CD4-positive, alpha-beta T cell (primary cell): ENCODE measurements around the gene WDR86. TPM values are rescaled to one million over a fixed set of nuclear protein-coding genes. Genes with fewer than 3 reads are reported as not detected.

Source experiments
- ATAC-seq: fragments of 200-7000 bp; cut with Tn5 transposase; one replicate; pipeline ENCODE4 v1.10.0; 2022; ENCODE audit warnings: mild to moderate bottlenecking; ENCODE audit not compliant: poor library complexity
- CTCF ChIA-PET: fragments of 350-600 bp; sonication (Branson Sonifier 250); formaldehyde crosslinking; loops from one replicate; lab custom pipeline; 2021; ENCODE audit warnings: antibody characterized with exemption, inconsistent platforms; lab: Charles Lee
- POLR2A ChIA-PET: fragments of 350-600 bp; sonication (Branson Sonifier 250); formaldehyde crosslinking; loops from one replicate; lab custom pipeline; 2021; ENCODE audit warnings: antibody characterized with exemption, inconsistent platforms; lab: Charles Lee
- DNase-seq, 14 experiments: peaks; one replicate each; pipeline ENCODE4 v3.0.0-alpha.2; 2013 to 2020; ENCODE audit warnings: mixed read lengths in 2 of 14
- H3K27ac ChIP-seq, 2 donors: one replicate each; pipeline versions ENCODE4 v1.5.1 to v1.7.0; 2013; ENCODE audit warnings: low read length in 2 of 2, low read depth in 1 of 2, mild to moderate bottlenecking in 1 of 2
- H3K27me3 ChIP-seq, 2 experiments: 1 replicate in 1 of 2; 2 replicates in 1 of 2; pipeline versions ENCODE4 v1.6.1 to v1.7.0; 2013; ENCODE audit warnings: low read length in 2 of 2, control low read depth in 1 of 2, mild to moderate bottlenecking in 1 of 2, moderate library complexity in 1 of 2; ENCODE audit not compliant: insufficient read depth in 2 of 2, control insufficient read depth in 1 of 2
- H3K36me3 ChIP-seq: one replicate; pipeline ENCODE4 v1.6.1; 2013; ENCODE audit warnings: low read length, control low read depth; ENCODE audit not compliant: insufficient read depth
- H3K4me1 ChIP-seq: one replicate; pipeline ENCODE4 v1.6.1; 2013; ENCODE audit warnings: low read length, control low read depth; ENCODE audit not compliant: insufficient read depth
- H3K4me3 ChIP-seq: one replicate; pipeline ENCODE4 v1.5.1; 2013; ENCODE audit warnings: mild to moderate bottlenecking, low read length, moderate library complexity
- H3K9me3 ChIP-seq, 2 experiments: 1 replicate in 1 of 2; 2 replicates in 1 of 2; pipeline versions ENCODE4 v1.6.1 to v1.7.0; 2013; ENCODE audit warnings: low read length in 2 of 2, mild to moderate bottlenecking in 2 of 2, control low read depth in 1 of 2, moderate library complexity in 1 of 2; ENCODE audit not compliant: control insufficient read depth in 1 of 2, insufficient read depth in 1 of 2
- H3K27ac Mint-ChIP-seq: one replicate; pipeline ENCODE4 v1.8.0; 2020; ENCODE audit warnings: mixed read lengths
- H3K27me3 Mint-ChIP-seq: one replicate; pipeline ENCODE4 v1.8.0; 2021; ENCODE audit warnings: mixed read lengths
- H3K36me3 Mint-ChIP-seq: one replicate; pipeline ENCODE4 v1.8.0; 2021; ENCODE audit warnings: low read depth, mixed read lengths
- H3K4me1 Mint-ChIP-seq: one replicate; pipeline ENCODE4 v1.8.0; 2021; ENCODE audit warnings: low read depth, mixed read lengths
- H3K4me3 Mint-ChIP-seq: one replicate; pipeline ENCODE4 v1.8.0; 2020; ENCODE audit warnings: mild to moderate bottlenecking, mixed read lengths
- H3K9me3 Mint-ChIP-seq: one replicate; pipeline ENCODE4 v1.8.0; 2020; ENCODE audit warnings: mixed read lengths
- intact Hi-C, 2 experiments: fragments of 100-400 bp; cut with DNase I in 1 of 2; cut with micrococcal nuclease in 1 of 2; formaldehyde crosslinking; loops; one replicate each; pipeline versions ENCODE4 v1.15.1 to v1.9.0; 2023 to 2025; cut with DNase I, micrococcal nuclease
- total RNA-seq, 174 experiments: library from RNA in 2 of 174; stranded (reverse) in 2 of 174; gene quantifications; one replicate each; pipeline ENCODE4 v1.2.3 and lab custom pipeline; 2021 to 2026
- TF ChIP-seq, protein P1 (sequence below): fragments of 200-600 bp; IDR thresholded peaks from one replicate; pipeline ENCODE4 v1.8.0; 2022; ENCODE audit warnings: antibody characterized with exemption, mild to moderate bottlenecking

WDR86 gene
- total RNA-seq, 2 experiments from 2014 or later, result 5.6 to 6.2 TPM

DNA sequence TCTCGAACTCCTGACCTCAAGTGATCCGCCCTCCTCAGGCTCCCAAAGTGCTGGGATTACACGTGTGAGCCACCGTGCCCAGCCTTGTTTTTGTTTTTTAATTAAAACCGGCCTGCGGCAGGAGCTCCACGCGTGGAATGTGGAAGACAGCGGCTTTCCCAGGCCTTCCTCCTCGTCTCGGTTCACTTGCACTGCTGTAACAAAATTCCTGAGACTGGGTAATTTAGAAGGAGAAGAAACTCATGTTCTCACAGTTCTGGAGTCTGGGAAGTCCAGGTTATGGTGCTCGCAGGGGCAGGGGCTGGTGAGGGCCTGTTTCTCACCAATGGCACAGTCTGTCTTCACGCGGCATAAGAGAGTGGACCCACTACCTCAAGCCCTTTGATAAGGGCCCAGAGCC is 44.5 kb upstream of the WDR86 start:
- no peaks in the 10 kb centered on the region for H3K9me3 ChIP-seq
- ChIA-PET CTCF (no interaction called here), POLR2A (interaction anchor here (1.2 kb wide), 1 partner anchor 24 kb away, joined by 3 read pairs; no protein-coding TSS in a partner anchor)
- H3K9me3 Mint-ChIP-seq, result no peaks in the 10 kb centered on the region
- TF ChIP-seq, protein P1, sequence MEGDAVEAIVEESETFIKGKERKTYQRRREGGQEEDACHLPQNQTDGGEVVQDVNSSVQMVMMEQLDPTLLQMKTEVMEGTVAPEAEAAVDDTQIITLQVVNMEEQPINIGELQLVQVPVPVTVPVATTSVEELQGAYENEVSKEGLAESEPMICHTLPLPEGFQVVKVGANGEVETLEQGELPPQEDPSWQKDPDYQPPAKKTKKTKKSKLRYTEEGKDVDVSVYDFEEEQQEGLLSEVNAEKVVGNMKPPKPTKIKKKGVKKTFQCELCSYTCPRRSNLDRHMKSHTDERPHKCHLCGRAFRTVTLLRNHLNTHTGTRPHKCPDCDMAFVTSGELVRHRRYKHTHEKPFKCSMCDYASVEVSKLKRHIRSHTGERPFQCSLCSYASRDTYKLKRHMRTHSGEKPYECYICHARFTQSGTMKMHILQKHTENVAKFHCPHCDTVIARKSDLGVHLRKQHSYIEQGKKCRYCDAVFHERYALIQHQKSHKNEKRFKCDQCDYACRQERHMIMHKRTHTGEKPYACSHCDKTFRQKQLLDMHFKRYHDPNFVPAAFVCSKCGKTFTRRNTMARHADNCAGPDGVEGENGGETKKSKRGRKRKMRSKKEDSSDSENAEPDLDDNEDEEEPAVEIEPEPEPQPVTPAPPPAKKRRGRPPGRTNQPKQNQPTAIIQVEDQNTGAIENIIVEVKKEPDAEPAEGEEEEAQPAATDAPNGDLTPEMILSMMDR, result no peak
- H3K27me3 Mint-ChIP-seq, result peaks cover 4% of the 10 kb centered on the region
- intact Hi-C loops, result loop anchor here in 1 of 2 experiments (5.0 kb wide), 2 partner anchors 178 to 303 kb away; no protein-coding TSS in a partner anchor
- H3K36me3 Mint-ChIP-seq, result no peaks in the 10 kb centered on the region
- no peak overlapping the region for H3K4me3 ChIP-seq
- ATAC-seq, result no peak
- no peaks in the 10 kb centered on the region for H3K36me3 ChIP-seq
- H3K4me1 ChIP-seq, result peaks cover 10% of the 10 kb centered on the region
- no peaks in the 10 kb centered on the region for H3K4me1 Mint-ChIP-seq
- H3K27me3 ChIP-seq, result no peaks in the 10 kb centered on the region
- no peak overlapping the region for H3K27ac ChIP-seq
- no peak for DNase-seq
- H3K27ac Mint-ChIP-seq, result no peak overlapping the region
- H3K4me3 Mint-ChIP-seq, result no peak overlapping the region

DNA sequence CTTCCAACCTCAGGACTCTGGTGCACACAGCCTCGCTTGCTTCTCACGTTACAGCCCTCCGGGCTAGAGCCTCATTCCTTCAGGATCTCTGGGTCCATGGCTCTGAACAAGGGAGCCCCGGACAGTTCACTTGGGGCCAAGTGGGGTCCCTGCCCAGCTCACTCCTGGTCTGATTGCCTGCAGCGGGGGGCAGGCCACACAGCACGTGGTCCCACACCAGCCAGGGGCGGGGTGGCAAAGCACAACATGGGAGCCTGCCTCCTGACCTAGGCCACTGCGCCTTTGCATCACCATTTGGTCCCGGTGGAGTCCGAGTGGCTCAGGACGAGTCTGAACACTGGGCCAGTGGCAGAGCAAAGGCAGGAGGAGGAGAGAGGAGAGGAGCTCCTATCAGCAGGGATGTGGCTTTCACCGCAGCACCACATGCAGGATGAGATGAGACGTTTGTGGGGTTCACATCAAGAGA is 43.5 kb upstream of the WDR86 start:
- H3K27me3 Mint-ChIP-seq, result peaks cover 4% of the 10 kb centered on the region
- intact Hi-C loops, result loop anchor here in 1 of 2 experiments (5.0 kb wide), 2 partner anchors 179 to 304 kb away; no protein-coding TSS in a partner anchor
- Histone ChIP-seq H3K27me3 (no peaks in the 10 kb centered on the region), H3K9me3 (no peaks in the 10 kb centered on the region), H3K4me3 (no peak overlapping the region), H3K4me1 (peaks cover 17% of the 10 kb centered on the region), H3K36me3 (no peaks in the 10 kb centered on the region), H3K27ac (no peak overlapping the region)
- DNase-seq (peak in 1 of 14 experiments; percentile 45), ATAC-seq (no peak)
- no peaks in the 10 kb centered on the region for H3K36me3 Mint-ChIP-seq
- peaks cover 4% of the 10 kb centered on the region for H3K4me1 Mint-ChIP-seq
- ChIA-PET POLR2A (interaction anchor here (1.2 kb wide), 1 partner anchor 23 kb away, joined by 3 read pairs; no protein-coding TSS in a partner anchor), CTCF (no interaction called here)
- TF ChIP-seq, protein P1, result no peak
- no peak overlapping the region for H3K4me3 Mint-ChIP-seq
- H3K27ac Mint-ChIP-seq, result no peak overlapping the region
- no peaks in the 10 kb centered on the region for H3K9me3 Mint-ChIP-seq

DNA sequence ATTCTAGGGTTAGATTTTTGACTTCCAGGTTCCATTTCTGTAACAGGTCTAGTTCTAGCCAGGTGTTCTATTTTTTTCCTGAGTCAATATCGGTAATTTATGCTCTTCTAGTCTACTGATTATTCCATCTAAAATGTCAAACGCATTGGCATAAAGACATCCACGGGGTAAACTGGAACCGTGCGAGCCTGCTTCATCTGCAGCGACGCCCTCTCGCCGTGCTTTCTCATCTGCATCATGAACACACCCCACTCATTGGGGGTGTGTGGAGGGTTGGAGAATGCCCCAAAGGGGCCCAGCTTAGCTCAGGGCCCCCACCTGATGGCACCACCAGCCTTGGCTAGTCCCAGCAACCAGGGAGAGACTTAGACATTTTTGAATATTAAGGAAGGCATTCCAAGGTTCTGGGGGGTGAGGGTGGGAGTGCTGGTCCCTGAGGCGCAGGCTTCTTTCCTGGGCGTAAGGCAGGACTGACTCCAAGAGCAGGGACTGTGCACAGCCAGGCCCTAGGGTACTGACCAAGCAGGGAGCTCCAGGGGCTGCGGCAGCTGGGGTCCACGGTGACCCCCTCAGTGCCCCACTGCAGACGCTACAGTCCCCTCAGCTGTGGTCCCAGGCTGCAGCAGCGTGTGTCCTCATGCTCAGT is 43.0 kb upstream of the WDR86 start:
- intact Hi-C loops, result loop anchor here in 1 of 2 experiments (5.0 kb wide), 2 partner anchors 179 to 304 kb away; no protein-coding TSS in a partner anchor

More for the DNA sequence above, 43.0 kb upstream of the WDR86 start:
- no peak overlapping the region for H3K4me3 ChIP-seq
- no peak for ATAC-seq
- H3K4me1 Mint-ChIP-seq, result peaks cover 4% of the 10 kb centered on the region
- H3K4me1 ChIP-seq, result peaks cover 22% of the 10 kb centered on the region
- H3K9me3 Mint-ChIP-seq, result no peaks in the 10 kb centered on the region
- H3K27ac Mint-ChIP-seq, result no peak overlapping the region
- CTCF ChIA-PET, result no interaction called here
- POLR2A ChIA-PET, result interaction anchor here (1.2 kb wide), 1 partner anchor 23 kb away, joined by 3 read pairs; no protein-coding TSS in a partner anchor
- H3K27me3 ChIP-seq, result no peaks in the 10 kb centered on the region
- DNase-seq, result no peak
- TF ChIP-seq, protein P1, result no peak
- no peaks in the 10 kb centered on the region for H3K9me3 ChIP-seq
- no peaks in the 10 kb centered on the region for H3K36me3 ChIP-seq
- no peaks in the 10 kb centered on the region for H3K36me3 Mint-ChIP-seq
- H3K4me3 Mint-ChIP-seq, result no peak overlapping the region
- no peak overlapping the region for H3K27ac ChIP-seq
- H3K27me3 Mint-ChIP-seq, result peaks cover 4% of the 10 kb centered on the region
